ENCODE results near the gene PSORS1C2. TPM values are rescaled to one million over a fixed set of nuclear protein-coding genes. Genes with fewer than 3 reads are reported as not detected.

PSORS1C2 gene
- total and polyA plus RNA-seq, 2 experiments from 2014 or later: not detected

DNA sequence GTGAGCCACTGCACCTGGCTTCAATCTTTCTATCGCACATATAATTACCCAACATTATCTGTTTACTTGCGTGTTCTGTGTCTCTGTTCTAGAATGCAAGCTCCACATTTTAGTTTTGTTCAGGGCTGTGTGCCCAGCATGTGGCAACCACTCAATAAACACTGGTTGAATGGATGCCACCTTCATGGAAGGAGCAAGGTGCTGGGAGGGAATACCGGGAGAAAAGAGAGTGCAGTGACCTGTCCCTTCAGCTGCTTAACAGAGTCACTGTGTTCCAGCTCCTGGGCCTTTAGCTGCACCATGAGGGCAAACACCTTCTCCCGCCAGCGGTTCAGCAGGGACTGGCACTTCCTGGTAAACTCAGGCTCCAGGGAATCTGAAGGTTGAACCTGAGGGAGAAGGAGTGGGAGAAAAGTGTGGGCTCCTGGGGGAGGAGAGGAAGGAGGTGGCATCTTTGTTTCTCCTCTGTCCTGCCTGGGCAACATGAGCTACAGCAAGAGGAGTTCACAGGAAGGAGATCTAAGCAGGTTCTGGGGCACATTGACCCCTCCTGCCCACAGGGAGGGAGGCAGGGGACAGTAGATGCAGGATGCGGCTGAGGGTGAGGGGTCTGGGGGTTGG is 11.1 kb upstream of the PSORS1C2 start:
- DNase-seq (ENCODE audit: low spot score): no peak
- no peak overlapping the region for H3K4me2 ChIP-seq
- H3K79me2 ChIP-seq: no peaks in the 10 kb centered on the region
- WGBS (ENCODE audit: low lambda C conversion rate, missing lambda C conversion rate): 84% methylated on average over 6 of the region's 6 CpGs
- no peak overlapping the region for H3K27ac ChIP-seq
- no peaks in the 10 kb centered on the region for H3K36me3 ChIP-seq (replicated peaks; ENCODE audit: insufficient read depth, low read depth)
- H3K4me3 ChIP-seq: no peak overlapping the region
- no peaks in the 10 kb centered on the region for H3K9me2 ChIP-seq (replicated peaks; ENCODE audit: insufficient read depth)
- H2AFZ ChIP-seq: no peak overlapping the region
- H4K20me1 ChIP-seq (ENCODE audit: insufficient read depth, poor library complexity, severe bottlenecking): no peaks in the 10 kb centered on the region
- H3K9me3 ChIP-seq (ENCODE audit: low read depth): no peaks in the 10 kb centered on the region
- no peaks in the 10 kb centered on the region for H3K27me3 ChIP-seq
- TF ChIP-seq EZH2phosphoT487 (IDR thresholded peaks at IDR 0.05; ENCODE audit: low read depth, severe bottlenecking, unreplicated experiment) (no peak), EZH2 (IDR thresholded peaks at IDR 0.05; ENCODE audit: borderline replicate concordance) (no peak)
- TF ChIP-seq, protein P1, sequence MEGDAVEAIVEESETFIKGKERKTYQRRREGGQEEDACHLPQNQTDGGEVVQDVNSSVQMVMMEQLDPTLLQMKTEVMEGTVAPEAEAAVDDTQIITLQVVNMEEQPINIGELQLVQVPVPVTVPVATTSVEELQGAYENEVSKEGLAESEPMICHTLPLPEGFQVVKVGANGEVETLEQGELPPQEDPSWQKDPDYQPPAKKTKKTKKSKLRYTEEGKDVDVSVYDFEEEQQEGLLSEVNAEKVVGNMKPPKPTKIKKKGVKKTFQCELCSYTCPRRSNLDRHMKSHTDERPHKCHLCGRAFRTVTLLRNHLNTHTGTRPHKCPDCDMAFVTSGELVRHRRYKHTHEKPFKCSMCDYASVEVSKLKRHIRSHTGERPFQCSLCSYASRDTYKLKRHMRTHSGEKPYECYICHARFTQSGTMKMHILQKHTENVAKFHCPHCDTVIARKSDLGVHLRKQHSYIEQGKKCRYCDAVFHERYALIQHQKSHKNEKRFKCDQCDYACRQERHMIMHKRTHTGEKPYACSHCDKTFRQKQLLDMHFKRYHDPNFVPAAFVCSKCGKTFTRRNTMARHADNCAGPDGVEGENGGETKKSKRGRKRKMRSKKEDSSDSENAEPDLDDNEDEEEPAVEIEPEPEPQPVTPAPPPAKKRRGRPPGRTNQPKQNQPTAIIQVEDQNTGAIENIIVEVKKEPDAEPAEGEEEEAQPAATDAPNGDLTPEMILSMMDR (IDR thresholded peaks at IDR 0.05; ENCODE audit: poor library complexity): no peak
- H3K4me1 ChIP-seq (ENCODE audit: insufficient read depth): no peaks in the 10 kb centered on the region

DNA sequence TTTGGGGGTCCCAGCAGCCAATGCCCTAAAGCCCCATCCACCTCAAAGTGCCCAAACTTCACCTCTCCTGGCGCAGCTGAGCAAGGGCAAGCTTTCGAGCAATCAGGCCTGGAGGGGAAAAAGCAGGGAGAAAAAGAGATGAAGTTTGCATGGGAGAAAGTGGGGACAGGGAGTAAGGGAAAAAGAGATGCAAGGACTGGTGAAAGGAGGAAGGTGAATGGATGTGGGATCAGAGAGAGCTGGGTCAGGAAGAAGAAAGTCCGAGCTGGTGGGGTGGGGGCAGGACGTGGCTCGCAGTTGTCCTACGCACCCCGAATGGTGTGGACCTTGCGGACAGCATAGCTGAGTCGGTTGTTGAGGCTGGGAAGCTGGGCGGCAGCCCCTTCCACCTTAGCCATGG is 6.5 kb upstream of the PSORS1C2 start:
- Histone ChIP-seq H3K36me3 (replicated peaks; ENCODE audit: insufficient read depth, low read depth) (no peaks in the 10 kb centered on the region), H3K27me3 (no peaks in the 10 kb centered on the region), H3K9me3 (ENCODE audit: low read depth) (no peaks in the 10 kb centered on the region), H3K4me1 (ENCODE audit: insufficient read depth) (no peaks in the 10 kb centered on the region), H3K79me2 (no peaks in the 10 kb centered on the region), H3K9me2 (replicated peaks; ENCODE audit: insufficient read depth) (no peaks in the 10 kb centered on the region), H3K4me2 (no peak overlapping the region), H3K4me3 (no peak overlapping the region), H2AFZ (no peak overlapping the region), H3K27ac (no peak overlapping the region), H4K20me1 (ENCODE audit: insufficient read depth, poor library complexity, severe bottlenecking) (no peaks in the 10 kb centered on the region)
- TF ChIP-seq EZH2 (IDR thresholded peaks at IDR 0.05; ENCODE audit: borderline replicate concordance) (no peak), EZH2phosphoT487 (IDR thresholded peaks at IDR 0.05; ENCODE audit: low read depth, severe bottlenecking, unreplicated experiment) (no peak)
- TF ChIP-seq, protein P1 (IDR thresholded peaks at IDR 0.05; ENCODE audit: poor library complexity): no peak
- DNase-seq (ENCODE audit: low spot score): no peak
- WGBS (ENCODE audit: low lambda C conversion rate, missing lambda C conversion rate): 97% methylated on average over 10 of the region's 10 CpGs

DNA sequence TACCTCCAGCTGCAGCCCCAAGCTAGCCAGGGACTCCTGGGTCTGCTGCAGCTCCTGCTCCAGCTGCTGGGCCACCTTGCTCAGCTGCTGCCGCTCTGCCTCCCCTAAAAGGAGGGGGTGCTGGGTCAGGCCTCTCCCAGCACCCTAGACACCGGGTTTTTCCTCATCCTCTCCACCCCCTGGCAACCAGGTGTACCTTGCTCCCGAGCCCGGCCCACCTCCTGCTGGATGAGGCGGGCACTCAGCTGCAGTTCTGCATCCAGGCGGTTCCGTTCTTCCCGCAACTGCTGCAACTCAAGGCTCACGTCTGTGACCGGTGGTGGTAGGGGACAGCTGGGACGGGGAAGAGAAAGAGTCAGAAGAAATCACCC is 6.1 kb upstream of the PSORS1C2 start:
- TF ChIP-seq, protein P1 (IDR thresholded peaks at IDR 0.05; ENCODE audit: poor library complexity): no peak
- TF ChIP-seq EZH2 (IDR thresholded peaks at IDR 0.05; ENCODE audit: borderline replicate concordance): no peak
- no peak for TF ChIP-seq EZH2phosphoT487 (IDR thresholded peaks at IDR 0.05; ENCODE audit: low read depth, severe bottlenecking, unreplicated experiment)
- H4K20me1 ChIP-seq (ENCODE audit: insufficient read depth, poor library complexity, severe bottlenecking): no peaks in the 10 kb centered on the region
- H2AFZ ChIP-seq: no peak overlapping the region
- no peaks in the 10 kb centered on the region for H3K9me2 ChIP-seq (replicated peaks; ENCODE audit: insufficient read depth)
- H3K4me3 ChIP-seq: no peak overlapping the region
- no peaks in the 10 kb centered on the region for H3K27me3 ChIP-seq
- WGBS (ENCODE audit: low lambda C conversion rate, missing lambda C conversion rate): 80% methylated on average over 11 of the region's 11 CpGs
- no peak for DNase-seq (ENCODE audit: low spot score)
- H3K36me3 ChIP-seq (replicated peaks; ENCODE audit: insufficient read depth, low read depth): no peaks in the 10 kb centered on the region
- H3K4me1 ChIP-seq (ENCODE audit: insufficient read depth): no peaks in the 10 kb centered on the region
- no peaks in the 10 kb centered on the region for H3K79me2 ChIP-seq
- H3K4me2 ChIP-seq: no peak overlapping the region
- no peak overlapping the region for H3K27ac ChIP-seq
- no peaks in the 10 kb centered on the region for H3K9me3 ChIP-seq (ENCODE audit: low read depth)

All from hepatocyte (in vitro differentiated cells).